ENCODE results near the gene TRPM2.

- TF ChIP-seq, protein P1, sequence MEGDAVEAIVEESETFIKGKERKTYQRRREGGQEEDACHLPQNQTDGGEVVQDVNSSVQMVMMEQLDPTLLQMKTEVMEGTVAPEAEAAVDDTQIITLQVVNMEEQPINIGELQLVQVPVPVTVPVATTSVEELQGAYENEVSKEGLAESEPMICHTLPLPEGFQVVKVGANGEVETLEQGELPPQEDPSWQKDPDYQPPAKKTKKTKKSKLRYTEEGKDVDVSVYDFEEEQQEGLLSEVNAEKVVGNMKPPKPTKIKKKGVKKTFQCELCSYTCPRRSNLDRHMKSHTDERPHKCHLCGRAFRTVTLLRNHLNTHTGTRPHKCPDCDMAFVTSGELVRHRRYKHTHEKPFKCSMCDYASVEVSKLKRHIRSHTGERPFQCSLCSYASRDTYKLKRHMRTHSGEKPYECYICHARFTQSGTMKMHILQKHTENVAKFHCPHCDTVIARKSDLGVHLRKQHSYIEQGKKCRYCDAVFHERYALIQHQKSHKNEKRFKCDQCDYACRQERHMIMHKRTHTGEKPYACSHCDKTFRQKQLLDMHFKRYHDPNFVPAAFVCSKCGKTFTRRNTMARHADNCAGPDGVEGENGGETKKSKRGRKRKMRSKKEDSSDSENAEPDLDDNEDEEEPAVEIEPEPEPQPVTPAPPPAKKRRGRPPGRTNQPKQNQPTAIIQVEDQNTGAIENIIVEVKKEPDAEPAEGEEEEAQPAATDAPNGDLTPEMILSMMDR (IDR thresholded peaks at IDR 0.05): no peak
- TF ChIP-seq POLR2A (IDR thresholded peaks at IDR 0.05): peak; percentile 96
Observed at GRCh38 chr21:44338971-44339910, 14.2 kb upstream of the TRPM2 start, which contains the start of gene CFAP410.
